GM12878 (cell line): ENCODE data around the gene ZDHHC18. TPM values are rescaled to one million over a fixed set of nuclear protein-coding genes. Genes with fewer than 3 reads are reported as not detected.

Experiments
- CBFB ChIP-seq: IDR thresholded peaks from 2 replicates; pipeline ENCODE4 v1.6.1; 2016; ENCODE audit warnings: antibody characterized with exemption, low read depth
- CREB1 ChIP-seq: IDR thresholded peaks from 2 replicates; pipeline ENCODE4 v1.6.1; 2012; ENCODE audit warnings: low read depth, mild to moderate bottlenecking, inconsistent platforms
- DPF2 ChIP-seq: fragments of 450-650 bp; IDR thresholded peaks from 2 replicates; pipeline ENCODE4 v1.6.1; 2017; ENCODE audit warnings: mild to moderate bottlenecking
- HDGF ChIP-seq: fragments of 450-650 bp; IDR thresholded peaks from 2 replicates; pipeline ENCODE4 v1.6.1; 2016; ENCODE audit warnings: antibody characterized with exemption
- KAT2A ChIP-seq: conservative IDR thresholded peaks from 2 replicates; pipeline ENCODE4 v1.6.1; 2011; ENCODE audit warnings: low read depth, low read length; ENCODE audit not compliant: control insufficient read depth
- MXI1 ChIP-seq: fragments of 150-350 bp; IDR thresholded peaks from 2 replicates; pipeline ENCODE4 v1.6.1; 2011; ENCODE audit warnings: low read depth, mild to moderate bottlenecking, inconsistent platforms, low read length, improper control_type of control experiment
- NFYA ChIP-seq: IDR thresholded peaks from 2 replicates; pipeline ENCODE4 v1.6.1; 2011; ENCODE audit warnings: low read depth, mild to moderate bottlenecking, low read length, improper control_type of control experiment, borderline replicate concordance
- PAX5 ChIP-seq: IDR thresholded peaks from 2 replicates; pipeline ENCODE4 v1.6.1; 2011; ENCODE audit warnings: low read depth, low read length, borderline replicate concordance
- RB1 ChIP-seq: fragments of 450-650 bp; formaldehyde crosslinking; IDR thresholded peaks from 2 replicates; pipeline ENCODE4 v1.6.1; 2017; ENCODE audit warnings: mild to moderate bottlenecking, borderline replicate concordance
- SREBF2 ChIP-seq: IDR thresholded peaks from 2 replicates; pipeline ENCODE4 v1.6.1; 2012; ENCODE audit warnings: mild to moderate bottlenecking, low read length
- TCF3 ChIP-seq: IDR thresholded peaks from 2 replicates; pipeline ENCODE4 v1.6.1; 2012; ENCODE audit warnings: low read depth, mild to moderate bottlenecking, low read length, borderline replicate concordance; ENCODE audit not compliant: insufficient read depth
- polyA plus RNA-seq, 11 experiments: library from polyadenylated mRNA; depleted of rRNA in 4 of 11; unstranded in 6 of 11; stranded (reverse) in 5 of 11; fragments of >200 nt; fragmentation: Nextera tagmentation in 4 of 11; fragmentation: Illumina TruSeq in 1 of 11; extraction: Ambion mirVana in 4 of 11; extraction: Trizol in 1 of 11; gene quantifications; 1 replicate in 1 of 11; 2 replicates in 10 of 11; pipeline versions ENCODE4 v1.2.1 to v1.2.3, GENCODE V29; 2011 to 2016; ENCODE audit warnings: inconsistent platforms in 2 of 11, missing spikeins in 2 of 11, low read depth in 1 of 11
- total RNA-seq, 4 experiments: library from RNA; depleted of rRNA in 3 of 4; stranded (reverse); fragments of >200 nt in 3 of 4; fragmentation: Illumina TruSeq in 1 of 4; extraction: Trizol in 1 of 4; gene quantifications; 2 replicates each; pipeline versions ENCODE4 v1.2.1 to v1.2.3, GENCODE V29; 2013 to 2021
- TF ChIP-seq, protein P1 (sequence below): fragments of 450-650 bp; IDR thresholded peaks from 2 replicates; pipeline ENCODE4 v1.6.1; 2016; ENCODE audit warnings: mild to moderate bottlenecking
- TF ChIP-seq, protein P2 (sequence below): fragments of 150-350 bp; IDR thresholded peaks from 2 replicates; pipeline ENCODE4 v1.6.1; 2016; ENCODE audit warnings: low read depth, low read length
- TF ChIP-seq, protein P3 (sequence below): fragments of 450-650 bp; conservative IDR thresholded peaks from 2 replicates; pipeline ENCODE4 v1.6.1; 2017; ENCODE audit warnings: mild to moderate bottlenecking, moderate library complexity
- TF ChIP-seq, protein P4 (sequence below): IDR thresholded peaks from 2 replicates; pipeline ENCODE4 v1.6.1; 2012; ENCODE audit warnings: improper control_type of control experiment, low read depth, low read length; ENCODE audit not compliant: insufficient replicate concordance
- TF ChIP-seq, protein P5 (sequence below): fragments of 450-650 bp; IDR thresholded peaks from 2 replicates; pipeline ENCODE4 v1.6.1; 2016; ENCODE audit warnings: mild to moderate bottlenecking

Gene ZDHHC18
- total and polyA plus RNA-seq, 10 of the 15 experiments (the other 5 are each of a cell fraction or from before 2014, with no cell fraction given): 0.40 to 81.2 (median 21.3) TPM

DNA sequence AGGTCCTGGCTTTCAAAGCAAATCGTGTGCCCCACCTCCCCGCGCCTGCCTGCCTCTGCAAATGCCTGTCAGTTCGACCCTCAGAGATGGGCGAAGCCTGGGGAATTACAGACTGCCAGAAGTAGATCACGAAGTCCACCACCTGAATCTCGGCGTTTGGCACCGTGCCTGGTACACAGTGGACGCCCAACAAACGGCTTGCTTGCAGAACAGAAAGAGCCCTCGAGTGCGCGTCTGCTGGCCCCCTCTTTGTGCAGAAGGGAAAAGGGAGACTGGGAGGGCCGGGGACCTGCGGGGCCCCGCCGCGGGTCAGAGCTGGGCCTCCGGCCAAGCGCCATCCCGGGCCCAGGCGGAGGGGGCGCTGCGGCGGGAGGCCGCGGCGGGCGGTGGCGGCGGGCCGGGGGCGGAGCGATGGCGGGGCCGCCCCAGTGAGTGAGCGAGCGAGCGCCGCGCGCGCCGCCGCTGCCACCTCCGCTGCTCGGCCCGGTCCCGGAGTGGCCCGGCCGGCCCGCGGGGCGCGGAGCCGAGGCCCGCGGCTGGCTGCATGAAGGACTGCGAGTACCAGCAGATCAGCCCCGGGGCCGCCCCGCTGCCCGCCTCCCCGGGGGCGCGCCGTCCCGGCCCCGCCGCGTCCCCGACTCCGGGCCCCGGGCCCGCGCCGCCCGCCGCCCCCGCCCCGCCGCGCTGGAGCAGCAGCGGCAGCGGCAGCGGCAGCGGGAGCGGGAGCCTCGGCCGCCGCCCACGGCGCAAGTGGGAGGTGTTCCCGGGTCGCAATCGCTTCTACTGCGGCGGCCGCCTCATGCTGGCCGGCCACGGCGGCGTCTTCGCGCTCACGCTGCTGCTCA, at the start of gene ZDHHC18 (continued):
- TF ChIP-seq, protein P1, sequence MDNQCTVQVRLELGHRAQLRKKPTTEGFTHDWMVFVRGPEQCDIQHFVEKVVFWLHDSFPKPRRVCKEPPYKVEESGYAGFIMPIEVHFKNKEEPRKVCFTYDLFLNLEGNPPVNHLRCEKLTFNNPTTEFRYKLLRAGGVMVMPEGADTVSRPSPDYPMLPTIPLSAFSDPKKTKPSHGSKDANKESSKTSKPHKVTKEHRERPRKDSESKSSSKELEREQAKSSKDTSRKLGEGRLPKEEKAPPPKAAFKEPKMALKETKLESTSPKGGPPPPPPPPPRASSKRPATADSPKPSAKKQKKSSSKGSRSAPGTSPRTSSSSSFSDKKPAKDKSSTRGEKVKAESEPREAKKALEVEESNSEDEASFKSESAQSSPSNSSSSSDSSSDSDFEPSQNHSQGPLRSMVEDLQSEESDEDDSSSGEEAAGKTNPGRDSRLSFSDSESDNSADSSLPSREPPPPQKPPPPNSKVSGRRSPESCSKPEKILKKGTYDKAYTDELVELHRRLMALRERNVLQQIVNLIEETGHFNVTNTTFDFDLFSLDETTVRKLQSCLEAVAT: no peak
- peak; percentile 71; the same call in 1 of the 2 replicates for TF ChIP-seq RB1
- no peak for TF ChIP-seq MXI1
- TF ChIP-seq, protein P2, sequence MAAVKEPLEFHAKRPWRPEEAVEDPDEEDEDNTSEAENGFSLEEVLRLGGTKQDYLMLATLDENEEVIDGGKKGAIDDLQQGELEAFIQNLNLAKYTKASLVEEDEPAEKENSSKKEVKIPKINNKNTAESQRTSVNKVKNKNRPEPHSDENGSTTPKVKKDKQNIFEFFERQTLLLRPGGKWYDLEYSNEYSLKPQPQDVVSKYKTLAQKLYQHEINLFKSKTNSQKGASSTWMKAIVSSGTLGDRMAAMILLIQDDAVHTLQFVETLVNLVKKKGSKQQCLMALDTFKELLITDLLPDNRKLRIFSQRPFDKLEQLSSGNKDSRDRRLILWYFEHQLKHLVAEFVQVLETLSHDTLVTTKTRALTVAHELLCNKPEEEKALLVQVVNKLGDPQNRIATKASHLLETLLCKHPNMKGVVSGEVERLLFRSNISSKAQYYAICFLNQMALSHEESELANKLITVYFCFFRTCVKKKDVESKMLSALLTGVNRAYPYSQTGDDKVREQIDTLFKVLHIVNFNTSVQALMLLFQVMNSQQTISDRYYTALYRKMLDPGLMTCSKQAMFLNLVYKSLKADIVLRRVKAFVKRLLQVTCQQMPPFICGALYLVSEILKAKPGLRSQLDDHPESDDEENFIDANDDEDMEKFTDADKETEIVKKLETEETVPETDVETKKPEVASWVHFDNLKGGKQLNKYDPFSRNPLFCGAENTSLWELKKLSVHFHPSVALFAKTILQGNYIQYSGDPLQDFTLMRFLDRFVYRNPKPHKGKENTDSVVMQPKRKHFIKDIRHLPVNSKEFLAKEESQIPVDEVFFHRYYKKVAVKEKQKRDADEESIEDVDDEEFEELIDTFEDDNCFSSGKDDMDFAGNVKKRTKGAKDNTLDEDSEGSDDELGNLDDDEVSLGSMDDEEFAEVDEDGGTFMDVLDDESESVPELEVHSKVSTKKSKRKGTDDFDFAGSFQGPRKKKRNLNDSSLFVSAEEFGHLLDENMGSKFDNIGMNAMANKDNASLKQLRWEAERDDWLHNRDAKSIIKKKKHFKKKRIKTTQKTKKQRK: no peak
- peak; percentile 42; the same call in 1 of the 2 replicates for TF ChIP-seq DPF2
- TF ChIP-seq, protein P3, sequence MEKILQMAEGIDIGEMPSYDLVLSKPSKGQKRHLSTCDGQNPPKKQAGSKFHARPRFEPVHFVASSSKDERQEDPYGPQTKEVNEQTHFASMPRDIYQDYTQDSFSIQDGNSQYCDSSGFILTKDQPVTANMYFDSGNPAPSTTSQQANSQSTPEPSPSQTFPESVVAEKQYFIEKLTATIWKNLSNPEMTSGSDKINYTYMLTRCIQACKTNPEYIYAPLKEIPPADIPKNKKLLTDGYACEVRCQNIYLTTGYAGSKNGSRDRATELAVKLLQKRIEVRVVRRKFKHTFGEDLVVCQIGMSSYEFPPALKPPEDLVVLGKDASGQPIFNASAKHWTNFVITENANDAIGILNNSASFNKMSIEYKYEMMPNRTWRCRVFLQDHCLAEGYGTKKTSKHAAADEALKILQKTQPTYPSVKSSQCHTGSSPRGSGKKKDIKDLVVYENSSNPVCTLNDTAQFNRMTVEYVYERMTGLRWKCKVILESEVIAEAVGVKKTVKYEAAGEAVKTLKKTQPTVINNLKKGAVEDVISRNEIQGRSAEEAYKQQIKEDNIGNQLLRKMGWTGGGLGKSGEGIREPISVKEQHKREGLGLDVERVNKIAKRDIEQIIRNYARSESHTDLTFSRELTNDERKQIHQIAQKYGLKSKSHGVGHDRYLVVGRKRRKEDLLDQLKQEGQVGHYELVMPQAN: 0 out of 2 replicates have a peak, but pooled peaks have one; percentile 23
- TF ChIP-seq NFYA: no peak
- TF ChIP-seq SREBF2: no peak
- TF ChIP-seq CREB1: no peak
- no peak for TF ChIP-seq CBFB
- no peak for TF ChIP-seq KAT2A
- TF ChIP-seq TCF3: no peak
- TF ChIP-seq, protein P4, sequence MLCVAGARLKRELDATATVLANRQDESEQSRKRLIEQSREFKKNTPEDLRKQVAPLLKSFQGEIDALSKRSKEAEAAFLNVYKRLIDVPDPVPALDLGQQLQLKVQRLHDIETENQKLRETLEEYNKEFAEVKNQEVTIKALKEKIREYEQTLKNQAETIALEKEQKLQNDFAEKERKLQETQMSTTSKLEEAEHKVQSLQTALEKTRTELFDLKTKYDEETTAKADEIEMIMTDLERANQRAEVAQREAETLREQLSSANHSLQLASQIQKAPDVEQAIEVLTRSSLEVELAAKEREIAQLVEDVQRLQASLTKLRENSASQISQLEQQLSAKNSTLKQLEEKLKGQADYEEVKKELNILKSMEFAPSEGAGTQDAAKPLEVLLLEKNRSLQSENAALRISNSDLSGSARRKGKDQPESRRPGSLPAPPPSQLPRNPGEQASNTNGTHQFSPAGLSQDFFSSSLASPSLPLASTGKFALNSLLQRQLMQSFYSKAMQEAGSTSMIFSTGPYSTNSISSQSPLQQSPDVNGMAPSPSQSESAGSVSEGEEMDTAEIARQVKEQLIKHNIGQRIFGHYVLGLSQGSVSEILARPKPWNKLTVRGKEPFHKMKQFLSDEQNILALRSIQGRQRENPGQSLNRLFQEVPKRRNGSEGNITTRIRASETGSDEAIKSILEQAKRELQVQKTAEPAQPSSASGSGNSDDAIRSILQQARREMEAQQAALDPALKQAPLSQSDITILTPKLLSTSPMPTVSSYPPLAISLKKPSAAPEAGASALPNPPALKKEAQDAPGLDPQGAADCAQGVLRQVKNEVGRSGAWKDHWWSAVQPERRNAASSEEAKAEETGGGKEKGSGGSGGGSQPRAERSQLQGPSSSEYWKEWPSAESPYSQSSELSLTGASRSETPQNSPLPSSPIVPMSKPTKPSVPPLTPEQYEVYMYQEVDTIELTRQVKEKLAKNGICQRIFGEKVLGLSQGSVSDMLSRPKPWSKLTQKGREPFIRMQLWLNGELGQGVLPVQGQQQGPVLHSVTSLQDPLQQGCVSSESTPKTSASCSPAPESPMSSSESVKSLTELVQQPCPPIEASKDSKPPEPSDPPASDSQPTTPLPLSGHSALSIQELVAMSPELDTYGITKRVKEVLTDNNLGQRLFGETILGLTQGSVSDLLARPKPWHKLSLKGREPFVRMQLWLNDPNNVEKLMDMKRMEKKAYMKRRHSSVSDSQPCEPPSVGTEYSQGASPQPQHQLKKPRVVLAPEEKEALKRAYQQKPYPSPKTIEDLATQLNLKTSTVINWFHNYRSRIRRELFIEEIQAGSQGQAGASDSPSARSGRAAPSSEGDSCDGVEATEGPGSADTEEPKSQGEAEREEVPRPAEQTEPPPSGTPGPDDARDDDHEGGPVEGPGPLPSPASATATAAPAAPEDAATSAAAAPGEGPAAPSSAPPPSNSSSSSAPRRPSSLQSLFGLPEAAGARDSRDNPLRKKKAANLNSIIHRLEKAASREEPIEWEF: no peak
- TF ChIP-seq, protein P5, sequence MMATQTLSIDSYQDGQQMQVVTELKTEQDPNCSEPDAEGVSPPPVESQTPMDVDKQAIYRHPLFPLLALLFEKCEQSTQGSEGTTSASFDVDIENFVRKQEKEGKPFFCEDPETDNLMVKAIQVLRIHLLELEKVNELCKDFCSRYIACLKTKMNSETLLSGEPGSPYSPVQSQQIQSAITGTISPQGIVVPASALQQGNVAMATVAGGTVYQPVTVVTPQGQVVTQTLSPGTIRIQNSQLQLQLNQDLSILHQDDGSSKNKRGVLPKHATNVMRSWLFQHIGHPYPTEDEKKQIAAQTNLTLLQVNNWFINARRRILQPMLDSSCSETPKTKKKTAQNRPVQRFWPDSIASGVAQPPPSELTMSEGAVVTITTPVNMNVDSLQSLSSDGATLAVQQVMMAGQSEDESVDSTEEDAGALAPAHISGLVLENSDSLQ: no peak
- no peak for TF ChIP-seq PAX5
- no peak for TF ChIP-seq HDGF
